Astrocyte (in vitro differentiated cells and primary cell): Measurements from ENCODE around the gene DIP2C.
"Not testable (repeated sequence)": the region's sequence is repeated elsewhere in the genome, so short reads cannot be mapped to it uniquely, and the experiment has no call there.

ENCODE experiments used
- EZH2 ChIP-seq: IDR thresholded peaks from 2 replicates; pipeline ENCODE4 v1.6.1; 2012; ENCODE audit warnings: mild to moderate bottlenecking, low read length, inconsistent platforms; ENCODE audit not compliant: insufficient read depth
- TF ChIP-seq, protein P1 (sequence below): IDR thresholded peaks from 2 replicates; pipeline ENCODE4 v1.5.1; 2011; ENCODE audit warnings: low read depth, mild to moderate bottlenecking, inconsistent platforms, low read length, moderate library complexity; ENCODE audit not compliant: insufficient read depth

DNA sequence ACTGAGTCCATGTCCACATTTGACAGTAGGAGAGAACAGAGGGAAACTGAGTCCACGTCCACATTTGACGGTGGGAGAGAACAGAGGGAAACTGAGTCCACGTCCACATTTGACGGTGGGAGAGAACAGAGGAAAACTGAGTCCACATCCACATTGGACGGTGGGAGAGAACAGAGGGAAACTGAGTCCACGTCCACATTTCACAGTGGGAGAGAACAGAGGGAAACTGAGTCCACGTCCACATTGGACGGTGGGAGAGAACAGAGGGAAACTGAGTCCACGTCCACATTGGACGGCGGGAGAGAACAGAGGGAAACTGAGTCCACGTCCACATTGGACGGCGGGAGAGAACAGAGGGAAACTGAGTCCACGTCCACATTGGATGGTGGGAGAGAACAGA is 42.4 kb downstream of the DIP2C start:
- TF ChIP-seq, protein P1, sequence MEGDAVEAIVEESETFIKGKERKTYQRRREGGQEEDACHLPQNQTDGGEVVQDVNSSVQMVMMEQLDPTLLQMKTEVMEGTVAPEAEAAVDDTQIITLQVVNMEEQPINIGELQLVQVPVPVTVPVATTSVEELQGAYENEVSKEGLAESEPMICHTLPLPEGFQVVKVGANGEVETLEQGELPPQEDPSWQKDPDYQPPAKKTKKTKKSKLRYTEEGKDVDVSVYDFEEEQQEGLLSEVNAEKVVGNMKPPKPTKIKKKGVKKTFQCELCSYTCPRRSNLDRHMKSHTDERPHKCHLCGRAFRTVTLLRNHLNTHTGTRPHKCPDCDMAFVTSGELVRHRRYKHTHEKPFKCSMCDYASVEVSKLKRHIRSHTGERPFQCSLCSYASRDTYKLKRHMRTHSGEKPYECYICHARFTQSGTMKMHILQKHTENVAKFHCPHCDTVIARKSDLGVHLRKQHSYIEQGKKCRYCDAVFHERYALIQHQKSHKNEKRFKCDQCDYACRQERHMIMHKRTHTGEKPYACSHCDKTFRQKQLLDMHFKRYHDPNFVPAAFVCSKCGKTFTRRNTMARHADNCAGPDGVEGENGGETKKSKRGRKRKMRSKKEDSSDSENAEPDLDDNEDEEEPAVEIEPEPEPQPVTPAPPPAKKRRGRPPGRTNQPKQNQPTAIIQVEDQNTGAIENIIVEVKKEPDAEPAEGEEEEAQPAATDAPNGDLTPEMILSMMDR: not testable (repeated sequence)
- not testable (repeated sequence) for TF ChIP-seq EZH2
